SU-DHL-6 (cell line): ENCODE data around the gene YEATS2.

ENCODE experiments used
- EZH2phosphoT487 ChIP-seq: fragments of 200-600 bp; sonication (generic), shearing (Covaris generic); conservative IDR thresholded peaks from 2 replicates; pipeline ENCODE4 v1.6.1; 2018; ENCODE audit warnings: mild to moderate bottlenecking, antibody characterized with exemption, low read length, moderate library complexity, mixed read lengths
- TF ChIP-seq, protein P1 (sequence below): fragments of 200-600 bp; sonication (generic); IDR thresholded peaks from one replicate; pipeline ENCODE4 v1.5.1; 2017; ENCODE audit warnings: antibody characterized with exemption, mild to moderate bottlenecking, low read length, moderate library complexity; ENCODE audit not compliant: insufficient read depth, poor library complexity, severe bottlenecking

- TF ChIP-seq, protein P1, sequence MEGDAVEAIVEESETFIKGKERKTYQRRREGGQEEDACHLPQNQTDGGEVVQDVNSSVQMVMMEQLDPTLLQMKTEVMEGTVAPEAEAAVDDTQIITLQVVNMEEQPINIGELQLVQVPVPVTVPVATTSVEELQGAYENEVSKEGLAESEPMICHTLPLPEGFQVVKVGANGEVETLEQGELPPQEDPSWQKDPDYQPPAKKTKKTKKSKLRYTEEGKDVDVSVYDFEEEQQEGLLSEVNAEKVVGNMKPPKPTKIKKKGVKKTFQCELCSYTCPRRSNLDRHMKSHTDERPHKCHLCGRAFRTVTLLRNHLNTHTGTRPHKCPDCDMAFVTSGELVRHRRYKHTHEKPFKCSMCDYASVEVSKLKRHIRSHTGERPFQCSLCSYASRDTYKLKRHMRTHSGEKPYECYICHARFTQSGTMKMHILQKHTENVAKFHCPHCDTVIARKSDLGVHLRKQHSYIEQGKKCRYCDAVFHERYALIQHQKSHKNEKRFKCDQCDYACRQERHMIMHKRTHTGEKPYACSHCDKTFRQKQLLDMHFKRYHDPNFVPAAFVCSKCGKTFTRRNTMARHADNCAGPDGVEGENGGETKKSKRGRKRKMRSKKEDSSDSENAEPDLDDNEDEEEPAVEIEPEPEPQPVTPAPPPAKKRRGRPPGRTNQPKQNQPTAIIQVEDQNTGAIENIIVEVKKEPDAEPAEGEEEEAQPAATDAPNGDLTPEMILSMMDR = no peak
- no peak for TF ChIP-seq EZH2phosphoT487
These were observed 130.4 kb downstream of the YEATS2 start for GRCh38 chr3:183827809-183828537.
